IPS-18c (cell line): ENCODE data around the gene PGLYRP3.
"Not testable (repeated sequence)": the region's sequence is repeated elsewhere in the genome, so short reads cannot be mapped to it uniquely, and the experiment has no call there.

Source experiments
- H3K4me3 ChIP-seq: 2 replicates; pipeline ENCODE4 v1.7.0; 2013; ENCODE audit warnings: low read depth, mild to moderate bottlenecking, low read length, moderate library complexity; ENCODE audit not compliant: insufficient read depth
- H3K9me3 ChIP-seq: one replicate; pipeline ENCODE4 v1.6.1; 2013; ENCODE audit warnings: mild to moderate bottlenecking, low read length, moderate library complexity; ENCODE audit not compliant: control insufficient read depth, insufficient read depth

Gene PGLYRP3

DNA sequence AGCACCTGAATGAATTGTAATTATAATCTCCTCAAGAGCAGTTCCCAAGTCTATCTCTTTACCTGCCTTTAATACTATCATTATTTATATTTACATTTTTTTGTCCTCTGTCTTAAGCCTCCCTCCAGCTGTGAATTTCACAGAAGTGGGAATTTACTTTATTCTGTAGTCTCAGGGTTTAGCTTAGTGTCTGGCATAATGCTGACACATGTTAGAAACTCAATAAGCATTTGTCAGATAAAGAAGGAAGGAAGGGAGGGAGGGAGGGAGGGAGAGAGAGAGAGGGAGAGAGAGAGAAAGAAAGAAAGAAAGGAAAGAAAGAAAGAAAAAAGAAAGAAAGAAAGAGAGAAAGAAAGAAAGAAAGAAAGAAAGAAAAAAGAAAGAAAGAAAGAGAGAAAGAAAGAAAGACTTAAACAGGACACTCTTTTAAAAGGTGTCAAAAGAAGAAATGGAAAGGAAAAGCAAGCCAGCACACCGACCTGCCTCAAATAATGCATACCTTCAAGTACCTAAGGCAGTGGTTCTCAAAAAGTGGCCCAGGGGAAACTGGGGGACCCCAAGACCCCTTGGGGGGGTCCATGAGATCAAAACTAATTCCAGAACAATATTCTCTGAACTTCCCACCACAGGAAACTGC is 37.7 kb upstream of the PGLYRP3 start:
- Histone ChIP-seq H3K4me3 (no peak overlapping the region), H3K9me3 (no peaks in the 10 kb centered on the region)

DNA sequence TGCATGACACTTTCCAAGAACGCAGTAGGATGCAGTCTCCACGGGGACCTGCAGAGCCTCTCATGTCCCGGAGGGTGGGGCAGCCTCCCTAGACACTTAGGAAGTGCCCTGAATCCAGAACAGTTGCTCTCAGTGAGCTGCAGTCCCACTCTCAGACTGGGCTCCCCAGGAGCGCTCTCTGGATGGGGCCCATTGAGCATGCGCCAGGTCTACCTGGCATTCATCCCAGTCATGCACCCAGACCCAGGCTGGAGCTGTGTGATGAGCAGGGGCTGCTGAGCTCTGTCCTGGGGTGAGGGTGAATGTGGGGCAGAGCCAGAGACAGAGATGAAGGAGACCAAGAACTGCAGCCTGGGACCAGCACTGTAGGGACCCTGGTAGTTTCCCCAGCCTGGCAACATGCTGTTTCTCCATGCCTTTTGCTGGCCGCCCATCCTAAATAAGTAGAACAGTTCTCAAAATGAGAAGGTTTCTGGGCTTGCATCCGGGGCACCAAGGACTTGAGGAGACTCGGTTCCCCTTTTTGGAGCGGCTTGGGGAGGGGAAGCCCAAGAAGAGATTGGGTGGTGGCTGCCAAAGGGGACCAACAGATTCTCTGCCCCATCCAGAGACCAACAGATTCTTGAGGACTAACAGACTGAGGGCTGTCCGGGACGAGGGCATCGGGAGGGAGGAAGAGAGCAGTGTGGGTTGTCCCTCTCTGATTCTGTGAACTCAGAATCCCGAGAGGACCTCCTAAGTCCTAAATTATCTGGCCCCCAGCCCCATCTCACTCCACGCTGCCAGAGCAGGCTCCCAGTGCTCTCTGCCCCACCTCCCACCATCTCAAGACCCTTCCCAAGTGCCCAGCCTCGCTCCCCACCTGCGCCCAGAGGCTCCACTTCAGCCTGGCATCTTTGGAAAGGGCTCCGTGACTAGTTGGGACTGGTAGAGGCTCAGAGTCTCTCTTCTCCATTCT is 36.9 kb upstream of the PGLYRP3 start:
- H3K9me3 ChIP-seq, result no peaks in the 10 kb centered on the region
- no peak overlapping the region for H3K4me3 ChIP-seq

DNA sequence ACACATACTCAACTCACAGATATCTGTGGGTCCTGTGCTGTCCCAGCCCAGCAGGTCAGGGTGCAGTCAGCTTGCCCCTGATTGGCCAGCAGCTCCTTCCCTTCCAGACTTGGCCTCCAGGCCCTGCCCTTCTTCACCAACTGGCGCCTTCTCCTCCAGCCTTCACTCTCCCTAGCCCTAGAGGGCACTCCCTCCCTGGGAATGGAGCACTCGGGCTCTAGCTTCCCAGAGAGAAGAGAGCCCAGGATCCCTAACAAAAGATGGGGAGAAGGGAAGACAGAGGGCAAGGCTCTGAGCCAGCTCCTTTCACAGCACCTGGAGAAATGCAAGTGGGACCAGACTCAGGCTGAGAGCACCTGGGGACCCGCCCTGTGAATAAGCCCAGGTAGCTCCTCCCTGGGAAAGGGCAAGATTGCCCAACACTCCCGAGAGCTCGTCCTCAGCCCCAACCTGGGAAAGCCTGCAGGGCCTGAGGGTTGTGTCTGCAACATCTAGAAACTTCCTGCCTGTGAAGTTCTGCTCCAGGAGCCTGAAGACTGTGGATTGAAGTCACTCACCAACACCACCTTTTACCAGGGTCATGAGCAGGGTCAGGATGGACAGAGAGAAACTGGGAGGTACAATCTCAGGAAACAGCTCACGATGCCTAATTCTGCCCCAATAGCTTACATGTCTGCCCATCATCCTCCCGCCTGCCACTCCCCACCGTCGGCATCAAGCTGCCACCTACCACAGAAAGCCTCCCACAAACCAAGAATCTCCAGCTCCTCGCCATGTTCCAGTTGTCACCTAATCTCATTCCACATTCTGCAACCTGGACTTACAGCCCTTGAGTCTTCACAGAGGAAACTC is 36.0 kb upstream of the PGLYRP3 start, which contains the start of gene PGLYRP4:
Gene PGLYRP4 (minus strand): TSS at position 331 of the 852 bp plus-strand sequence. CDS start 909 bp downstream, outside the sequence.
- H3K9me3 ChIP-seq, result no peaks in the 10 kb centered on the region
- no peak within 1 kb of the TSS for H3K4me3 ChIP-seq

DNA sequence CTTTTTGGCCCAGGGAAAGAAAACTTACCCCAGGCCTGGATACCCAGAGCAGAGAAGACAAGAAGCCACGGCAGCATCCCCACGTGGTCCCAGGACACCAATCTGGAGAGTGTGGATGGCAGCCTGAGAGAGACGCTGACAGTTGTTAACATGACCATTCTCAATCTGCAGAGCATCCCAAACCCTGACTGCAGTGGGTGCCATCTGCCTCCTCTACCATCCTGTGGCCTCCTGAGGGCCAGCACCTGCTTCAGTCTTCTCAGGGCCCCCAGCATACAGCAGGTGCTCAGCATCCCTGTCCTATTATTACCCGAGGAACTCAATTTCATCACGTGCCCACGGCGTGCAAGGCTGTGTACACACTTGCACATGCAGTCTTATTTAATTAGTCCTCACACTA is 35.1 kb upstream of the PGLYRP3 start:
- Histone ChIP-seq H3K4me3 (no peak overlapping the region), H3K9me3 (no peaks in the 10 kb centered on the region)

DNA sequence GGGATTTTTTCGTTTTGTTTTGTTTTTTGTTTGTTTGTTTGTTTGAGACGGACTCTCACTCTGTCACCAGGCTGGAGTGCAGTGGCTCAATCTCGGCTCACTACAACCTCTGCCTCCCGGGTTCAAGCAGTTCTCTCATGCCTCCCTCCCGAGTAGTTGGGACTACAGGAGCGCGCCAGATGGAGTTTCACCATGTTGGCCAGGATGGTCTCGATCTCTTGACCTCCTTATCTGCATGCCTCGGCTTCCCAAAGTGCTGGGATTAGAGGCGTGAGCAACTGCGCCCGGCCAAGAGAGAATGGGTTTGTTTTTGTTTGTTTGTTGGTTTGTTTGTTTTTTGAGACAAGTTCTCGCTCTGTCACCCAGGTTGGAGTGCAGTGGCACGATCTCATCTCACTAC is 34.3 kb upstream of the PGLYRP3 start:
- not testable (repeated sequence) for H3K4me3 ChIP-seq, H3K9me3 ChIP-seq

DNA sequence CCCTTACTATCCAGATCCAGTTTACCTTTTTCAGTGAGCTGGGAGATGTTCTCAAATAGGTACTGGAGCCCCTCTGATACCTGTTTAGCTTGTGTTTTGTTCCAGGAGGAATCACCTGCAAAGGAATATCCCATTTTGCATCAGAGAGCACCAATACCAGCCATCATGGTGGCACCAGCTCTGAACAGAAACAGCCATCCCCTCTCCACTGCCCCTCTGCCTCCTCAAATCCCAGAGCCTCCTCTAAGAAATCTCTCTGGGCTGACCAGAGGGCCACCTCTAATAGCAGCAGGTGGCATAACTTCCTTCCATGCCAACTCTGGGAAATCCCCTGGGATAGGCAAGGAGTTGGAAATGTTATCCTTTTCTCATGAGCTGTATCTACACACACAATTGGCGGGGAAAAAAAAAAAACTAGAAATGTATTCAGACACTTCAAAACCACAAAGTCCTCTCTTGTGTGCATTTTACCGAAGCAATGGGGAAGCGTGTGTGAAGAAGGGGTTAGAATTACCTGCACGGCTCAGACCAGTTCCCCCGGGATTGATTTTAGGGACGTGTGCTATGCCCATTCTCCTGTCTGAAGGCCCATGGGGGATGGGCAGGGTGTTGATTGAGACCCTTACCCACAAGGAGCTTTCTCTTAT is 33.4 kb upstream of the PGLYRP3 start:
- Histone ChIP-seq H3K4me3 (no peak overlapping the region), H3K9me3 (no peaks in the 10 kb centered on the region)

DNA sequence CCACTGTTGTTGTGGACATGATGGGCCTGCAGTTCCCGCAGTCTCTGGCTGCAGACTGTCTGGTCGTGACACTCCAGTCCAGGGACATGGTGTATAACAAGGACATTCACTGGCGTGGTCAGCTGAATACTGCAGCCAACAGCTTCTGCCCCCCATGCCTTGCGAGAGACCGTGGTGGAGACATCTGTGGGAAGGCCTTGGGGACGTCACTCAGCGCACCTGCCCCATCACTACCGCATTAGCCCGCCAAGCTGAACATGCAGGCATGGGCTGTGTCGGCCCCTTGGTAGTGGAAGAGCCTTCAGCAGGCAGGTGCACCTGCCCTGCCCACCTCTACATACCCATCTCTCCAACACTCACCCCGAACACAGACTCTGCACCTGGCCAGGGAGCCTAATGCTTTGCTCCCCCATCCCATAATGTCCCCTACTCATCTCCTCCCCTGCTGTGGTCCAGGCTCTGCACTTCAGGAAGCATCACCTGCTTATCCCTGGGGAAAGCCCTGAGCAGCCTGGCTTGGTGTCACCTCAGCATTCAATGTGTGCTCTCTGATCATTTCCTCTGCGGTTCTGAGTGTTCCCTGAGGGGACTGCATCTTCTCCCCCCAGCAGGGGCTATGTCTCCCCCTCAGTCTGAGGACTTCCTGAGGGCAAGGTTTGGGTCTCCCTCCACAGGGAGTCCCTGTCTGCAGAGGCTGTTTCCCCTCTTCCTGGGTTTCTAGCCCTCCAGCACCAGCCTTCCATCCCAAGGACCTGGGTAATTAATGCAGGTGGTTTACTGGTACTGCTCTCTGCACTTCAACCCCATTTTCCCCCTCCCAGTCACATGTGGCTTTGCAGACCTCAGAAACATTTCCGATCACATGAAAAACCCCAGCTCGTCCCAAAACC is 32.7 kb upstream of the PGLYRP3 start:
- H3K4me3 ChIP-seq, result no peak overlapping the region
- H3K9me3 ChIP-seq, result no peaks in the 10 kb centered on the region

DNA sequence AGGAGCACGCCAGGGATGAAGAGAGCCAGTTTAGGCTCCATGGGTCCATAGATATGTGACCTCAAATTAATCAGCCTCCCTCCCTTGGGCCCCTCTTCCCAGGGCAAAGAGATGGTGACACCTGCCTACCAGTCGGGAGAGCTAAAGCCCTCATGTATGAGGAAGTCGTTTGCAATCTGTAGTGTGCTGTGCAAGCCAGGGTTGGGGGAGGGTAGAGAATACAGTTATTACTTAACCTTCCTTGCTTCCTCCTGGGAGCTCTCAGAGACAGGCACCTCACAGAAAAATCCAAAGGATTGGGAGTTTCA is 31.9 kb upstream of the PGLYRP3 start:
- Histone ChIP-seq H3K9me3 (no peaks in the 10 kb centered on the region), H3K4me3 (no peak overlapping the region)

DNA sequence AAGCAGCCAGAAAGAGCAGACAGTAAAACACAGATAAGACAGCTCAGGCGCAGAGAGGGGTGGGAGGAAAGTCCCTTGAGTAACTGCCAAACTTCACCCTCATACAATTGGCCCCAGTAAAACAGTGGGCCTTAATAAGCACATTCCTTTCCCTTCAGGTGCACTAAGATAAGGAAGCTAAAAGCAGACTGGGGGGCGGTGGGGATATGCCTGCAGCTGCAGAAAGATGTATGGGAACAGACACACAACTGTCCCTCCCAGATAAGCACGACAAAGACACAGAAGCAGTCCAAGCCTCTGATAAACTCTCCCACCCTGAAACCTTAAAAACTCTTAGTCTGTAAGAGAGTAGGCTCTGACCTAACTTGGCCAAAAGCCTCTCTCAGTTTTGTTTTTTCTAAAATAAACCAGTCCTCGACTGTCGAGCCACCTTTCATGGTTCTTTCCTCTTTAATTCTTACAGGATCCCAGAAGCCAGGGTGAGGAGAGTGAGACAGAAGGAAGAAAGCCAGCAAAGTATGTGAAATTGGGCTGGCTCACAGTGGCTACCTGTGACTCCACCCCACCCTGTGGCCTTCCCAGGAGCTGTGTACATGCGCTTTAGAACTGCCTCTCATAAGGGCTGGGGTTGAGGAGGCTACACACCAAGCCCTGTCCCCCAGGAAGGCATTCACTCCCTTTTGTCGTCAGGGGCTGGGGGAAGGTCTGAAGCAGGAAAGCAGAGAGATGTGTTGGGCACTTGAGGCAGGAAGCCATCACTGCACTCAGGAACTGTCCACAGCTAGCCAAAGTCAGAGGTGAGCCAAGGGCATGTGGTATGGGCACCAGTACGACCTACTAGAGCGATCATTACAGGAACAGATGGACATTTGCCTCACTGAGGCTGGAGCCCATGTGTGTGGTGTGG is 31.3 kb upstream of the PGLYRP3 start:
- Histone ChIP-seq H3K4me3 (no peak overlapping the region), H3K9me3 (no peaks in the 10 kb centered on the region)

DNA sequence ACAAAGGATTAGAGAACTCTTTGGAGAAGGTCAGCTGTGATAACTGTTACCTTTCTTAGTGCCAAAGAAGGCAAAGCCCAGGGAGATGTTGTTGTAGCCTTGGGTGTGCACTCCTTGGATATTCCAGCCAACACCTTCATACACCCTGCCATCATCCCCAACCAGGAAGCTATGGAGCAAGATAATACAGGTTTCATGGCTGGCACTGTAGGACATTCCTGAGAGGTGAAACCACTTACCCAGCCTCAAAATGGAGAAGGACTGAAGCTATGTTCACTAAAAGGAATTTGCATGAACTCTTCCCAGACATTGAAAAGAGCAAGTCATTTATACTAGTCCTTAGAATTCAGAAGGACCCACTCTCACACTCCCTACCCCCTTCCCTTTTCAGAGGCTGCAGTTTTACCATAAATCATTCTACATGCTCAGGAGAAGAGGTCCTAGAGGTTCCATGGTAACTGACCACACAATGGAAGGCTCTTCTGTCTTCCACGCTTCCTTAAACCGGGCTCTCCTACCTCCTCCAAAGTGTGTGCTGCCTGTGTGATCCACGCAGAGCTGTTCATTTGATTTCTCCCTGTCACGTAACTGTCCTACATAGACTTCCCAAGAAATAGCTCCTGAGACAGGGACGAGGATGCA is 30.4 kb upstream of the PGLYRP3 start:
- no peaks in the 10 kb centered on the region for H3K9me3 ChIP-seq

DNA sequence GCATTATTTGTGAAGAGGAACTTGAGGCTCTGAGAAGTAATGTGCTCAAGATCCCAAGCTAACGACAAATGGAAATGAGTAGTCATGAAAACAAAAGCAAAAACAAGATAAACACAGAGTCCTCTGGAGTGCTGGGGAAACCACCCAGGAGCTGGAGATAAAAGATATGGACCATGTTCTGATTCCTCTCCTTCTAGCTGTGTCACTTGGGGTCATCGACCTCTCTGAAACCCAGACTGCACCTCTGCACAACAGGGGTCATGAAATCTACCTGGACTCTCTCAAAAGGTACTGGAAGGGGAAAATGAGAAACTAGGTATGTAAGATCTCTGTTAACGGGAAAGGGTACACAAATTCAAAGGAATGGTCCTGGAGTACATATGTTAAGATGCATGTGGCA is 29.4 kb upstream of the PGLYRP3 start:
- Histone ChIP-seq H3K9me3 (no peaks in the 10 kb centered on the region), H3K4me3 (no peak overlapping the region)

More for the DNA sequence above, 30.4 kb upstream of the PGLYRP3 start:
- H3K4me3 ChIP-seq, result no peak overlapping the region

DNA sequence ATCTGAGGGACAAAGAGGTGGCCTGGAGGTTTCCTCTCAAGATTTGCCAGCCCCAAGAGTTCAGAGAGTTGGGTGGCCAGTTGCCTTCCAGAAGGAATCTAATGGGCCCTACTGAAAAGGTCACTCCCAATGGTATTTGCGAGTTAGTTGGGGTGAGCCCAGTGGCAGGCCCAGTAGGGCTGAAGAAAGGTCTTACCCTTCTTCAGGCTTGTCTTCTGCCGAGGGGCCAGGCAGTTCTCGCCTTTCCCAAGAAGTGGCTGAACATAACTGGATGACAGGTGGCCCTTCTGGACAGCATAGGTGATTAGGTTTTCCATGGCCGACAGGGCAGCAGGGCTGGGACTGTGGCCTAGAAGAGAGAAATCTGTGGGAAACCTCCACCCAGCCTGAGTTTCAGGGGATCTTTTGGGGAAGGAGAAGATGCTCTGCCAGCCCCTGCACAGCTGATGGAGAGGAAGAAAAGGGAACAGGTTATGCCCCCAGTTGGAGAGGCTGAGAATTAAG is 28.7 kb upstream of the PGLYRP3 start:
- Histone ChIP-seq H3K4me3 (no peak overlapping the region), H3K9me3 (no peaks in the 10 kb centered on the region)

DNA sequence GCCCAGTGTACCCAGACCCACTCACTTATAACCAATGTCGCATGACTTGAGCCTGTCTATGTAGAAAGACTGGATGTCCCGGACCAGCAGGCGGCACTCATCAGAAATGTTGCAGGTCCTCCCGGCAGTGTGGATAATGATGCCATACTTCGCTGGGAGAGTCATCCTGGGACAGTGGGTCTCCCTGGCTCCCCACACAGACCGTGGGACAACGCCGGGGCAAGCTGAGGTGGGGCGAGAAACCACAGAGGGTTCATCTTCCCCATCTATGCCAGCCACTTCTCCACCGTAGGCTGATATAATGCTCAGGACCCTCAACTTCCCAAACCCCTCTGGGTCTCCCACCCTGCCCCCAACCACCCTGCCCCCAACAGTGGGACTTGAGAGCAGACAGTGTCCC is 27.6 kb upstream of the PGLYRP3 start:
- Histone ChIP-seq H3K4me3 (no peak overlapping the region), H3K9me3 (no peaks in the 10 kb centered on the region)

DNA sequence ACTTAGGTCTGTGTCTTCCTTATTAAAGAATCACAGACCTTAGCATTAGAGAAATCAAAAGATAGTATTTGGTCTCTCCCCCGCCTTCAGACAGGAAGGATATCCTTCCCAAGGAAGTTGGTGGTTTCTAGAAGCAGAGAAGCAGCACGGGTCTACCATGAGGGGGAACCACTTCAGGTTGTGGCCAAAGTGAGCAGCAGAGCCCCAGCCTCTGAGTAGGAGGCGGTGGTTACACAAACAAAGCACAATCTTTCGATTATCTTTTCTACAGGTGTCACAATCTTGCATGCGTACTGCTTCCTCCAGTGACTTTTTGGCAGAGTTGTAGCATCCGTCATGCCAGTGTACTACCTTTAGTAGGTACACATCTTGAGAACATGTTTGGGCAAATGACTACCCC is 27.1 kb upstream of the PGLYRP3 start:
- no peak overlapping the region for H3K4me3 ChIP-seq

More for the DNA sequence above, 27.1 kb upstream of the PGLYRP3 start:
- H3K9me3 ChIP-seq, result no peaks in the 10 kb centered on the region
